ENCODE results near the gene MTMR8.

DNA sequence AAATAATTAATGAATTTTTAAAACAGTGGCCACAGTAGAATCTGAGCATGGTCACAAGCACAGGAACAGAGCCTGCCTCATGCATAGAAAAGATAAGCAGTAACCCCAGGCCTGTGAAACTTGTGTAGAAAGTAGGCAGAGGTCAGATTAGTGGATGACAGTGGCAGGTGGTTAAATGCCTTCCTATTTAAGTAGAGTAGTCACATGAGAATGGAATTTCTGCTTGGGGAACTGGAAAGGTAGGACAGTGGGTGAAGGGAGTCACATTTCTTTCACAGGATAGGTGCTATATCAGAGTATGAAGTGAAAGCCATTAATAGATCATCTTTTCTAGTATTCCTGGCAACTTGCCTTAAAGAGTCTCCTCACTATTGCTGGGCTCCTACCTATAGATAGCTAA lies 130.0 kb downstream of the MTMR8 start:
- TF ChIP-seq, protein P1, sequence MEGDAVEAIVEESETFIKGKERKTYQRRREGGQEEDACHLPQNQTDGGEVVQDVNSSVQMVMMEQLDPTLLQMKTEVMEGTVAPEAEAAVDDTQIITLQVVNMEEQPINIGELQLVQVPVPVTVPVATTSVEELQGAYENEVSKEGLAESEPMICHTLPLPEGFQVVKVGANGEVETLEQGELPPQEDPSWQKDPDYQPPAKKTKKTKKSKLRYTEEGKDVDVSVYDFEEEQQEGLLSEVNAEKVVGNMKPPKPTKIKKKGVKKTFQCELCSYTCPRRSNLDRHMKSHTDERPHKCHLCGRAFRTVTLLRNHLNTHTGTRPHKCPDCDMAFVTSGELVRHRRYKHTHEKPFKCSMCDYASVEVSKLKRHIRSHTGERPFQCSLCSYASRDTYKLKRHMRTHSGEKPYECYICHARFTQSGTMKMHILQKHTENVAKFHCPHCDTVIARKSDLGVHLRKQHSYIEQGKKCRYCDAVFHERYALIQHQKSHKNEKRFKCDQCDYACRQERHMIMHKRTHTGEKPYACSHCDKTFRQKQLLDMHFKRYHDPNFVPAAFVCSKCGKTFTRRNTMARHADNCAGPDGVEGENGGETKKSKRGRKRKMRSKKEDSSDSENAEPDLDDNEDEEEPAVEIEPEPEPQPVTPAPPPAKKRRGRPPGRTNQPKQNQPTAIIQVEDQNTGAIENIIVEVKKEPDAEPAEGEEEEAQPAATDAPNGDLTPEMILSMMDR (IDR thresholded peaks at IDR 0.05): no peak
- TF ChIP-seq POLR2AphosphoS5 (IDR thresholded peaks at IDR 0.05): no peak

All from suprapubic skin (tissue), 3 donors.